NCI-H2107 (cell line): ENCODE measurements around the gene NLGN1.

Experiments used
- DNase-seq: peaks from one replicate; lab custom pipeline; 2025; lab: John Stamatoyannopoulos, UW

The NLGN1 gene

DNA sequence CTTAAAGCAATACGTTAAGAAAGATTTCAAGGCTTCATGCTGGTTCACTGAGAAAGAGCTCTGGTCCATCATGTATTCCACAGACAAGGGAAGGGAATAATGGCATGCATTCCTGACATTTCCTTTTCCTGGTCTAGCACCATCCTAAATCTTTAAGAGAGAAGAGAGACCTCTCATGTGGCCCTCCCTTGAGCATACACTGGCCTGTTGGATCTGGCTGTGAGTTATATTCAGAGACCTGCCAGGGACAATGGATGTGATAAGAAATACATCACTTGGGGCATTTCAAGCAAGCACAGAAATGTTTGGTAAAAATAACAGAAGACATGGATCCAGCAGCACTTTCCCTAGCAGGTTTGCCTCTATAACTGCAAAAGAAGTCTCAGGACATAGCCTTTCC is 507.8 kb downstream of the NLGN1 start:
- no peak for DNase-seq

DNA sequence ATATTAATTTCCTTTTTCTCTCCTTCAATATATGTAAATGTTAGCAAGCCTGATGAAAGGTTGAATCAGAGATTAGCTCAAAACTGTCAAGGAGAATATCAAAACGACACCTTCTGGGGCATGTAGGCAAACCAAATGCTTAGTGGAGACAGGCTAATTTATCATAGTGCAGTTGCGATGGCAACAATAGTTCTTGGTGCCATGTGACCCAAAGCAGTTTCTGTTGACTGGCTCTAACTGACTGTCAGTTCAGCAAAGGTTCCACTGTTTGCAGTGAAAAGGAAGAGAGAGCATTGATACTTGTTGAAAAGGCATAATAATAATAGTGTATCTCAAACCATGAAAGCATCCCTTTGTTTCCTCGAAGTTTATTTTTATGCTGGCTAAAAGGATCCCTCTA is 513.9 kb downstream of the NLGN1 start:
- DNase-seq, result no peak

DNA sequence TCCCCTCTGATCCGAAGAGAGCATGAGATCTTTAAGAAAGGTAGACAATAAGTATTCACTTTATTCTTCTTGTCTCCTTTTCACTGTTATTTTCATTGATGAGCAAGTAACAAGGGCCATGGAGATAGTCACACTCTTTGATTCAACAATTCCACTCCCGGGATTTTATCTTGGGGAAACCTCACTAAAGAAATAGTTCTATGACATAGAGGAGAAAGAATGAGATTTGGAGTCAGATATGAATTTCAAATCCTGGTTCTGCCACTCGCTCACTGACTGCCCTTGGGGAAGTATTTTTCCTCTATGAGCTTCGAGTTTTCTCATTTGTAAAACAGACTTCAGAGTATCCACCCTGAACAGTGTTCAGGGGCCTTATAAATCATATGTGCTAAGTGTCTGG is 514.6 kb downstream of the NLGN1 start:
- no peak for DNase-seq

DNA sequence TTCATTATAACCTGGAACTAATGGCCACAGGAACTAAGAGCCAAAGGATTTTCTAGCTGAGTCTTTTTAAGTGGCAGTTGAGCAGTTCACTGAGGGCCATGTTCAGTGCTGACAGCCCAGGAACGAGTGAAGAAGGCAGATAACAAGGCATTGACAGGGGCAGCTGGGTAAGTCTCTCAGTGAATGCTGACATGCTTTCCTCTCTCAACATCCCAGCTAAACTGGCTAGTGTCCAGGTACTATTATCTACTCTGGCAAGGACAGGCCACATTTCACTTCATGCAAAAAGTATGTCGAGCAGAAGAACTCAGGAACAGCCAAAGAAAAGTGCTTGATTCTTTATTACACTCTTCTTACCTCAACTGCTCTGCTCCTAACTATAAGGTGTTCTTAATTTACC is 515.9 kb downstream of the NLGN1 start:
- no peak for DNase-seq

DNA sequence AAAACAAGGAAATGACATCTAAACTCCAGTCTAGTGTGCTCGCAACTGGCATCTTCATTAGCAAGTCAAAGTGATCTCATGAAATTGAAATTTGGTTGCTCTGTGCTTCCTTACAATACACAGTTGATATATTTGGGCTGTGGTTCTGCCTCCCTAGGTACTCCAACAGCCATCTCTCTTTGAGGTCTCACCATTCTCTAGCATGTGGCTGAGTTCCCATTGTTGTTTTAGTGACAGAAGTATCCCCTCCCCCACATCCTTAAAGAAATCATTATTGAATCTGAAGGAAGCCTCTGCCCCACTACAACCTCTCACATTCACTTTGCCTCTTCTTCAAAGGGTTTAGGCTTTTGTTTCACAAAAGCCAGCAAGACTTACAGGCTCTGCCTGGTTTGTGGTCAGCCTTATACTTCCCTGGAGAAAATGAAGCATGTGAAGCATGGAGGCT is 516.5 kb downstream of the NLGN1 start:
- no peak for DNase-seq

DNA sequence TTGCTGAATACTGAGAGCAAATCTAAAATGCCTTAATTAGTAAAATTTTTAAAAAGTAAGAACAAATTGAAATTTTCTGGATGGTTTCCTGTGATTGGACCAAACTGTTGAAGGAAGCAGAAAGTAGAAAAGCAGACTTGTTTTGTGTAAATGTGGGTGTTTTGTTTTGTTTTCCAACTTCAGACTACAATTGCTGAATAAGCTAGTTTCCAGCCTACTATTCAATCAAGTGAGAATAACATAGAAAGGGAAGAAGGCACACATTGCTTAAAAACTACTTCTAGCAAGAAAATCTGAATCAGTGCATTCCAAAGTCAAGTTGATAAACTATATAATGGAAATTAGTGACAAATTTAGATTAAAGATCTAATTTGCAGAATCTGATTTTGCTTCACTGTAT is 519.3 kb downstream of the NLGN1 start:
- no peak for DNase-seq

DNA sequence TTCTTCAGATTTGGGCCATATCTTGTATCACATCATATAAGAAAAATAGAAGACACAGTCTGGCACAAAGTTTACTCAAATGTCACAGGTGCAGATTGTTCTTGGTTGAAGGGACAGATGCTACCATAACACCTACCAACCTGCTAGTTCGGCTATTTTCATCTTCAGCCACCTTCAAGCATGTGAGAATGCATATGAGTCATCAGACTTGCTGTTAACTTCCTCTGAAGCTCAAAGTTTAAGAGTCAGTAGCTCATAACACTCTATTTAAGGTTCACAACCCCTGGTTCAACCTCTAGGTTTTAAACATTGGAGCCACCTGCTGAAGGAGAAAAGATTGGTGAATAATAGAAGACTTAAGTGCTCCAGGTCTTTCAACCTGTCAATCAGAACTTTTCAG is 522.8 kb downstream of the NLGN1 start:
- no peak for DNase-seq

DNA sequence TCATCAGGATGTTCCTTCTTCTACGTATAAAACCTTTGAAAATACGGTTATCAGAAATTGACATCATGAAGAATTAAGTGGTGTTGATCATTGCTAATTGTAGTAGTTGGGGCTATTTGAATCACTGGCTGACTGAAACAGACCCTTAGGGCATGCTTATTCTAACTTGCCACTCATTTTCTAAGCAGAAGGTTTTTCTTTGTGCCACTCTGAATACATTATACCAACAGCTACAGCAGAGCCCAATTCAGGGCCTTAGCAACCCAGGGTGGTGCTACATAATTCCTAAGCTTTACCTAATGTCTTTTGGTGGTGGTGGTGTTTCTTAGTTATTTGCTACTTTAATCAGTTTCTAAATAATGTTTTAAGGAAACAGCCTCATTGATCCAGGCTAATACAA is 524.2 kb downstream of the NLGN1 start:
- DNase-seq, result no peak

DNA sequence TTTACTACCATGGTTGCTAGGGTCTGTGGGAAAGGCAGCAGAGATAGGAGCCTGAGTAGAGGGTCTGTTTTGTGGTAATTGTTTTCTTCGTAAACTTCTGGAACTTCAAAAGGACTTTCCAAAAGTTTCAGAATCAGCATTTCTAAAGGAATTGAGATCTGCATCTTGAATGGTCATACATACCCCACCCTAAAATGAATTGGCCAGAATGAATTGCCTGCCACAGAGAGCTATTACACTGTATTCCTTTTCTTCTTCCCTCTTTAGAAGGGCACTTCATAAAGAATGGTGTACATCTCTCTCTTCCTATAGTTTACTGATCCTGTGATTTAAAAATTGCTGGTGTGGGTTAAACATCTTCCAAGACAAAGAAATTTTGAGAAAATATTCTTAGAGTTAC is 525.7 kb downstream of the NLGN1 start:
- no peak for DNase-seq

DNA sequence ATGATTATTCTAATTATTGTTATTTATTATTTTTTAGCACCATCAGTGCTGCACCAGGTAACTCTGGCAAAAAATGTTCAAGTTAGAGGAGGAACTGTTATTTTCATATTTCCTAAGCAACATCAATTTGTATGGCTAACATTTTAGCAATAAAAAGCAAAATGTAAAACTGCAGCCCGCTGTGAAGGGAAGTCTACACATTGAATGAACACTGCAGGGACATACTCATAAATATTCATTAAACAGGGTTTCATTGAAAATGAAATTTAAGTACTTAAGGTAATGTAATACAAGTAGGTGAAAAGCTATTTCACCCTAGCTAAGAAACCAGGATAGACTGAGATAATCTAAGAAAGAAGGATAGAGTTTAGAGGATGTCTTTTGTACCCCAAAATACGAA is 532.7 kb downstream of the NLGN1 start:
- no peak for DNase-seq

DNA sequence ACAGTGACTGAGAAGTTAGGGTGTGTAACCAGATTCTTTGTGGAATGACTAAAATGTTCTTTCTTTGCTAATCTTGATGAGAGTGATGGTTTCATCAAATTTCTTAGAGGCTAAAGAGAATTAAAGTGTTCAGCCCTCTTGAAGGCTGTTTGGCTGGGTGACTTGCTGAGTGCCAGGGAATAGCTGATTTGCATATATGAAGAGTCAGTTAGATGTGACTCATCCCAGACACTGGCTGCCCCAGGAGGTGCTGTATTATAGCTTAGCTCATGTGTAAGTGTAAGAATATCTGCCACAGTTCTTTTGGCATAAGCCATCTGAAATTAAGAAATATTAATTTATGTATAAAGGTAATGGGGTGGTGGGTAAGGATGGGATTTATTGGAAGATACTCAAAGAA is 535.1 kb downstream of the NLGN1 start:
- peak; percentile 43 for DNase-seq

DNA sequence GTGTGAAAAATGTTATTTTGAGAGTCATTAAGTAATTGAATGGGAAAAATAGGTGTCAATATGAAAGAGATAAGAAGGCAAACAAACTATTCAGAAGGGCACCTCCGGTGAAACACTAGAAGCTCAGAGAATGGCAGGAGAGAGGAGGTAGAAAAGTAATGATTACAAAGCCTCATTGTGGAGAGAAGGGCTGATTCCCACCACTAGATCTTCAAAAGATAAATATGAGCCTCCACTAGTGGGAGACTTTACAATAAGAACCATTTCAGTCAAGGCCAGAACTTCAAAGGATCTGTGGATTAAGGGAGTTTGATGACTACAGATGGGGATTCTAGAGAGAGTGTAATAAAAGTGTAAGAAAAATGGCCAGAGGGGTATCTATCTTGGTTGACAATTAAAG is 535.6 kb downstream of the NLGN1 start:
- DNase-seq, result no peak

DNA sequence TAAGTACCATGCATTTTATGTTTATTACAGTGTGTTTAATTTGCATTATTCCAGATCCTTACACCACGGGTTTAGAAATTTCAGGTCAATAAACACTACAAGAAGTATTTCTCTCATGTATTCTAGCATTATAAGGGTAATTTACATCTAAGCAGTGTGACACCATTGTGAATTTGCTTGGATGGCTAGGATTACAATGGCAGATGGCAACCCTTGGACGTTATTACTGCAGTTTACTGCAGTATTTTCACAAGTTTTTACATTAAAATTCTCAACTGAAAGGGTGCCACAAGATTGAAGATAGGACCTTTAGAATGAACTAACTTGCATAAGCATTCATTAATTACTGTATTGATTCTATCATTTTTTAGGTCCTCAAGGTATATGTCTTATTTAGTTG is 538.8 kb downstream of the NLGN1 start:
- DNase-seq, result no peak

DNA sequence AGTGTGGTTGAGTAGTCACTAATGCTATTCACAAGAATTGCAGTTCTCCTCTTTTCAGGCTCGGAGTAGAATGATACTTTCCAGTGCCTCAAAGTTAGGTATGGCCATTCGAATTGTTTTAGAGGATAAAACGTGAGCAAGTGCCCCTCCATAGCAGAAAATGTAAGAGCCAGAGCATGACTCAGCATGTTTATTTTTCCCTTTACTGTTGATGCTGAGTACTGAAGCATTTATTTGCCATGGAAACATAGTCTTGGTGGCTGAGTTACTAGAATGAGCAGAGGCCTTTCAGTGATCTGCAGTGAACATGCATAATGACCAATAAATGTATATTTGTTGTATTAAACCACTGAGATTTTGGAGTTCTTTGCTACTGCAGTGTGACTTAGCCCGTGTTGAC is 540.6 kb downstream of the NLGN1 start:
- no peak for DNase-seq

DNA sequence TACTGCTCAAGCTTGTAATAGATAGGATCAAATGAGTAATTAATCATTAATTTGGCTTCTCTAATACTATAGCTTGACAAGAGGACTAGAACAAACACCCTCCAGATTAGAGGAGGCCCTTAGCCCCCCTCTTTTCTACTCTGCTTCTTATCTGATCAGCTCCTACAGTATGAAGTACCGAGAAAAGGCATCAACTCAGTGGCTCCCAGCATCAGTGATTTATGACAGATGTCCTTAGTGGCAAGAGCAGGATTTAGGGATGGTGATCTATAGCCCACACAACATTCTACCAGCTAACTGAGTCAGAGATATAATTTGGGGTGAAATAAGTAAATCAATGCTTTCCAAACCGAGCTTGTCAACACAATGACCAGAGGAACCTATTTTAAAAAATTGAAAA is 541.1 kb downstream of the NLGN1 start:
- DNase-seq, result no peak

DNA sequence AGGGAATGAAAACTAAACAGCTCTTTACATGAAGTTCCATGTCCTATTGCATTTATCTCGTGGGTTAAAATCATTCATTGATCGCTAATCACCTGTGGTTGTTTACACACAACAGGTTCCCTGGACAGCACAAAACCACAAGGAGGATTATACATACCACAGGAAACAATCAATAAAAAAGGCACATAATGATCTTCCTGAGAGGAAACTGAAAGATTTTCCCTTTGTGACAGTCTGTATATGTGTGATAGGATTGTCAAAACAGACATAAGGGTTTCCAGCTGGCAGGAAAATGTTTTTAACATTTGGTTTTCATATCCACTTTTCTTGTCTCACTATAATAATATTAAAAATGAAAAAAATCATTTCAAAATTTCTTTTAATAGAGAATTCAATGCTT is 541.8 kb downstream of the NLGN1 start:
- no peak for DNase-seq

DNA sequence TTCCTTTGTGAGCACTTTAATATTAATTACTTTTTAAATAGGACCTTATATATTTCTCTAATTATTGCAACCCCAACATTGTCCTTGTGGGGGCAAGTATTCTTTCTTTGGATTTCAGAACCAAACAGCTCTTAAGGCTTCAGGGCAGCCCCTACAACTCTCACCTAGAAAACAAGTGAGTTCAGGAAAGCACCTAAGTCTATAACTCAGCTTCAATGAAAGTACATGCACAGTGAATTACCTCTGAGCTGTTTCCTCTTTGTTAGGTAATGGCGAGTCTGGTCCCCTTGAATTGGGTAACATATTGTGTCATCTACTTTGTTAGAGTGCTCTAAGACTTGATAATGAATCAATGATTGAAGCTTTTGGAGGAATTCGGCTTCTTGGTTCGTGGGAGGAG is 545.7 kb downstream of the NLGN1 start:
- DNase-seq, result no peak

DNA sequence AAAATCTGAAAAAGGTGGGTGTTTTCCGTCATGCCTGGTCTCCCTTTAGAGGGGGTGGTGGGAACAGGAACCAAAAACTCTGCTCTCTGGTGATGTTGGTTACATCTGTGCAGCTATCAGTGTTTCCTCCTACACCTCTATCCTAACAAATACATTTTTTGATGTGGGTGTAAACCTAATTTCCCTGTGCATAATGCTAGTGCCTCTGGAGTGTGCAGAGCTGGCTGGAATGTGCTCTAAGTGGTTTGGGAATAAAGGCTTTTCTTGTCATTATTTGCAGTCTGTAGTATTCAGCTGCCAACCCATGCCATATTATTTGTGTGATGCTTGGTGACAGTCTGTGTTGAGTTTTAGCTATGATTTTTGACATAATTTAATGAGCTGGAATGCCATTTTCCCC is 547.6 kb downstream of the NLGN1 start:
- DNase-seq, result no peak

DNA sequence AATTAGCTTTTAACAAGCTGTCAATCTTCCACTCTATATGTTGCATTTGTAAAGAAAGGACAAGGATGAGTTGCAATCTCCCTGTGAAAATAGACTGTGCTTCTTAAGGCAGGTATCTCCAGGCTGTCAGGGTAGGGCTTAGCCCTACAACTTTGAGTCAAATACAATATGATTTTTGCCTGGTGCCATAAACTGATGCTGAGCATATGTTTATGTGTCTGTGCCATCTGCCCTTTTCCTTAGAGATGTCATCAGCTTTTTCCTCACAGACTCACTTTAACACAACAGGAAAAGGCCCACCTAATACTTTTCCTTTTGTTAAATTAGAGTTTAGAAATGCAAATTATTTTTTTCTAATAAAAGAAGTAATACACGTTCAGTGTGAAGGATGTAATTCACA is 548.3 kb downstream of the NLGN1 start:
- DNase-seq, result no peak

DNA sequence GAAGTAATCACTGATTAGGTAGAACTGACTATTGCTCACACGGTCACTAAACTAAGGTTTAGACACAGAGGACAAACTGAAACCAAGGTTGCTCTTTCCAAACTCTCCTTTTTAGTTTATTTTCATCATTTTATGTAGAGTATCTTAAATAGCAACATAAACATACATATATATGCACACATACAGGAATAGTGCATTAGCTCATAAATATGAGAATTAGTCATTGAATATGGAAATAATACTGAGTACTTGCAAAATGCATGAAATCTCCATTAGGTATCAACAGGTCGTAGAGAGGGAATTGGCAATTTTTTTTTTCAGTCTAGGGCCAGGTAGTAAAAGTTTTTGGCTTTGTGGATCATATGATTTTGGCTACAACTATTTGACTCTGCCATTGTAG is 557.1 kb downstream of the NLGN1 start:
- DNase-seq, result no peak

DNA sequence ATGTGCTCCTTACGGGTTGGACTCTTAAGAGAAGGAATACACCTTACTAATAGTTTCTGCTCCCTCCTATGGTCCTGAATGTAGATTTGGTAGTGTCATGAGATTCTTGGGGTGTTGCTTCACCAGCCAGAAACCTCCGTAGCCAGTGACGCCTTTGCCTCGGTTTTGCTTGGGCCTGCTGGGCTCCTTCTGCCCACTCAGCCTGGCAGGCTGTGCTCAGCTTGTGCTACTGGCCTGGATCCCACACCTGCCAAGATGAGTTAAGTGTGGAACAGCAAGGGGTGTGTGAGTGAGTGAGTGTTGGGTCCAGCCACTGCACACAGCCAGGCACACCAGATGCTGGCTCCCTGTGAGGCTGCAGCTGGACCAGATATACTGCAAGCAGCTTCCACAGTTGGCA is 560.1 kb downstream of the NLGN1 start:
- DNase-seq, result no peak

DNA sequence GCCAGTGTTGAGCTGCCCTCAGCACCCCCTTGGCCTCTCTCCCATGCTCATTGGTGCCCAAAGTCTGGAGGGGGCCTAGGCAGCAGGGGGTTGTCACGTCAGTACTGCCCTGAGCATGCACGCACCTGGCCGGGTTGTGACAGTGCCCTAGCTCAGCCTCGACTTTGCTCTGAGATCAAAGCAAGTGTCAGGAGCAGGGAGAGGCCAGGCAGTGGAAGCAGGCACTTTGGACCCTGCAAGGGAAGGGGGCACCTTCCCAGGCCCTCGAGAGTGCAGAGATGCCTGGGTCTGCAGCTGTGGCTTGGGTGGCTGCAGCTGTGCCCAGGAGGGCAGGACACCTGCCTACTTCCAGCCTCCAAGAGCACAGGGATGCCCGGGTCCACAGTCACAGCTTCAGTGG is 561.3 kb downstream of the NLGN1 start:
- no peak for DNase-seq

DNA sequence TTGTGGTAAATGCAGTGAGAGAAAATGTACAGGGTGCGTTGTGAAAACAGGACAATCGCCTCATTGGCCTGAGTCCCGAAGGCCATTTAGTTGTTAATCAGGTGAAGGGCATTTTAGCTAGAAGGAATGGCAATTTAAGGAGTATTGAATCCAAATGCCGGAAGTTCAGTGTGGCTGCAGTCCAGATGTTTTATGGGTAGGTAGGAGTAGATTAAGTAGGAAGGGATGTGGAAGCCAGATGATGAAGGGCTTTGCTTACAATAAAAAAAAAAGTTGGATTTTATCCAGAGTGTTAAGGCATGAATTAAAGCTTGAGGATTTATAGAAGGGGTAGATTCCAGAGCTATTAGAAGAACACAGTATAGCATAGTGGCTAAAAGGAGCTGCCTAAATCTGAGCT is 572.7 kb downstream of the NLGN1 start:
- no peak for DNase-seq

DNA sequence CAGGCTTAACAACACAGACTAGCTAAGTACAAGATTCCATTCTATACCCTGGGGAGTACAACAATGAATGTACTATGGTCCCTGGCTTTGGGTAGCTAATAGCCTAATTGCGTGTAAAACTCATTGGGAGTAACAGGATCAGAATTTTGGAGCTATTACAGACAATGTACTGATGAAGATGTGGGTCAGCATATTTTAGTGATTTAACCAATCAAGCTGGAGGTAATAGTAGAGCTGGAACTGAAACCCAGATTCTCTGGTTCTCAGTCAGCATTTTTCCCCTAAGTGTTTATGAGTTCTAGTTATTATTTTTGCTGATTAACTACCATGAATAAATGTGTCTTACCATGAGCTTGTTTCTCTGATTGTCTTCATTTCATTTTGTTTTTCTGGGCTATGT is 578.7 kb downstream of the NLGN1 start:
- no peak for DNase-seq

DNA sequence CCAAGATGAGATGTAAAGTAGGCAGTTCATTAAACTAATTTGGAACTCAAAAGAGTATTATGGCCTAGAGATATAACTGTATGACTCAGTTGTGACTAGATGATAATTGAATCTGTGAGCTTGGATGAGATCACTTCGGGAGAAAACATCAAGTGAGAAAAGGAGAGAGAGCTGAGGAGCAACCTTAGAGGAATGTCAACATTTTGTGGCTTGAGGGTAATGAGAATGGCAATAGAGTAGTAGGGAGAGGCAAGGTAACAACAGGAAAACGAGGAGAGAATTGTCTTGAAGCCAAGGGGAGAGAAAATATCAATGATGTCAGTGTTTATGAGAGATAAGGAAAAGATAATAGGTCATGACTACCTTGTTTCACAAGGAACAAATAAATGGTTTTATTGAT is 580.2 kb downstream of the NLGN1 start:
- DNase-seq, result no peak
